ENCODE results near the gene SASH1.
A peak's percentile ranks its signal among the peaks of the same experiment; 100 is the strongest.
"Not testable (repeated sequence)": the region's sequence is repeated elsewhere in the genome, so short reads cannot be mapped to it uniquely, and the experiment has no call there.

Gene SASH1

DNA sequence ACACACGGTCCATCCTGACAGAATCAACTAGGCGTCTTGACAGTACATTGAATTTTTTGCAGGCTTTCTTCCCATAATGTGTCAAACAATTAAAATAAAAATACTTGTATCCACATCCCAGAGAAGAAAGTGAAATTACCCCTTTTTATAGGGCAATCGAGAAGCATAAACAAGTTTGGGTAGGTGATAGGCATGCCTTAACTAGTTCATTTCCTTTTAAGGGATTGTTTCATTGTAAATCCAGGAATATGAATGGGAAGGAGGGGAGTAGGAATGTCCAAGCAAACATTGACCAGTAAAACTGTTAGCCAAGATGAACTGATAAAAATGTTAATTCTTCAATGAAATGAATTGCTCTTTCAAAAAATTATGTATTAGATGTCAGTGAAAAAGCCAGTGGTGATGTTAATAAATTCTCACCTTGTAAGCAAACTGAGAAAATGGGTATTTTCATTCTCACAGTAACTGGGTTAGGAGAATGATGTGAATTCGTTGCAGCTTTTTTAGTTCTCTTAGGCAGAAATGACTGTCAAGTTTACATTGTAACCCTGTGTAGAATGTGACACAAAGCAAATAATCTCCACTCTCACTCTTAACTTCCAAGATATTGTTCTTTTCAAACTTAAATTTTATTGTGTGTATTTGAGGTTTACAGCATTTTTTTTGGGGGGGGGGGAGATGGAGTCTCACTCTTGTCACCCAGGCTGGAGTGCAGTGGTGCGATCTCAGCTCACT, 31.6 kb downstream of the SASH1 start:
- ChIA-PET POLR2A (ENCODE audit: low non-redundant PET) (no interaction called here), CTCF (no interaction called here)
- peak; percentile 52 for DNase-seq (ENCODE audit: low spot score)
- H3K27ac ChIP-seq = peak overlapping the region; percentile 62
- TF ChIP-seq, protein P1, sequence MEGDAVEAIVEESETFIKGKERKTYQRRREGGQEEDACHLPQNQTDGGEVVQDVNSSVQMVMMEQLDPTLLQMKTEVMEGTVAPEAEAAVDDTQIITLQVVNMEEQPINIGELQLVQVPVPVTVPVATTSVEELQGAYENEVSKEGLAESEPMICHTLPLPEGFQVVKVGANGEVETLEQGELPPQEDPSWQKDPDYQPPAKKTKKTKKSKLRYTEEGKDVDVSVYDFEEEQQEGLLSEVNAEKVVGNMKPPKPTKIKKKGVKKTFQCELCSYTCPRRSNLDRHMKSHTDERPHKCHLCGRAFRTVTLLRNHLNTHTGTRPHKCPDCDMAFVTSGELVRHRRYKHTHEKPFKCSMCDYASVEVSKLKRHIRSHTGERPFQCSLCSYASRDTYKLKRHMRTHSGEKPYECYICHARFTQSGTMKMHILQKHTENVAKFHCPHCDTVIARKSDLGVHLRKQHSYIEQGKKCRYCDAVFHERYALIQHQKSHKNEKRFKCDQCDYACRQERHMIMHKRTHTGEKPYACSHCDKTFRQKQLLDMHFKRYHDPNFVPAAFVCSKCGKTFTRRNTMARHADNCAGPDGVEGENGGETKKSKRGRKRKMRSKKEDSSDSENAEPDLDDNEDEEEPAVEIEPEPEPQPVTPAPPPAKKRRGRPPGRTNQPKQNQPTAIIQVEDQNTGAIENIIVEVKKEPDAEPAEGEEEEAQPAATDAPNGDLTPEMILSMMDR (conservative IDR thresholded peaks at IDR 0.05; ENCODE audit: low read depth) = no peak

DNA sequence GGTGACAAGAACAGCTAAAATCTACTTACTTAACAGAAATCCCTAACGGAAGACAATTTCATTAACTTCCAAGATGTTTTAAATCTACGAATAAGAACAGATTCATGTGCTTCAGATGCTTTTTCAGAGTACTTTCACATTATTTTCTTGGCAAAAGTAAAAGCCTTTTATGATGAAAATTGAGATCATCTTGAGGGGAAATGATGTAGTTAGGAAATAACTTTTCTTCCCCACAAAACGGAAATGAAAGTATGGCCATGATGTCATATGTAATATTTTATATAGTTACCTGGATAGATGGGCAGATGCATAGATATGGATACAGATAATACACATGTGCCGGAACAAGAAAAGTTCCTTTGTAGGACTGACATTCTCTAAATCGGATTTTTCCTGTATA, 32.8 kb downstream of the SASH1 start:
- no peak for DNase-seq (ENCODE audit: low spot score)
- TF ChIP-seq, protein P1 (conservative IDR thresholded peaks at IDR 0.05; ENCODE audit: low read depth) = no peak
- H3K27ac ChIP-seq = no peak overlapping the region
- ChIA-PET POLR2A (ENCODE audit: low non-redundant PET) (no interaction called here), CTCF (no interaction called here)

GRCh38 chr6:148379481-148379880, 36.8 kb downstream of the SASH1 start:
- TF ChIP-seq, protein P1 (conservative IDR thresholded peaks at IDR 0.05; ENCODE audit: low read depth) = no peak
- ChIA-PET POLR2A (ENCODE audit: low non-redundant PET) (no interaction called here), CTCF (interaction anchor here (0.9 kb wide), 1 partner anchor 112 kb away, joined by 3 read pairs; no protein-coding TSS in a partner anchor)
- DNase-seq (ENCODE audit: low spot score) = no peak
- H3K27ac ChIP-seq = no peak overlapping the region

DNA sequence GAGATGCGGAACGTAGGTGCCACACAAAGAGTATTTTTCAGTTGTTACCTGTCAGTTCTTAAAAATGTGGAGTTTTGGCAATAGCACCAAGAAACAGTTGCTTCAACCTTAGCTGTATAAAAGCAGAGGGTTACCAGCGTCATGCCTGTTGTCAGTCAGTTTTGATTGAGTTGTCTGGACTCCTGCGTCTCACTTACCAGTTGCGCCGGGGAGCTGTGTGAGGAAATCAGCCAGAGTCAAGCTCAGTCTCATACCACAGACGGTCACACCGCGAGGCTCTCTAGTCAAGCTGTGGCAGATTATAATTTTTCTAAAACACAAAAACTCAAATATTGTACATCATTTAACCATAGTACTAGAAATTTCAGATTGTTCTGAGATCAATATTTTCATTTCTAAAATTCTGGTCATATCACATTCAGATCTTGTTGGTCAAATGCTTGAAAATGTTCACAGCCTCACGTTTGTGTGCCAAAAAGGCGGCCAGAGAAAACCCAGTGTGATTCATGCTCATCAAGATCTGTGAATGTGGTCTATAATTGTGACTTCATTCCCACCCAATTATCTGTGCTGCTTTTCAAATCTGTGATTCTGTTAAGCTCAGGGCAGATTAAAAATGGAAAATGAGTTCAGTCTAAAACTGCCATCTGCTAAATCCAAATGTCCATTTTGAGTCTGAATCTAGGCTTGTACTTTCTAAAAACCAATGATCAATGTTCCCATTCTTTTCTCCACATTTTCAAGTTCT, 37.5 kb downstream of the SASH1 start:
- ChIA-PET POLR2A (ENCODE audit: low non-redundant PET) (no interaction called here), CTCF (no interaction called here)
- TF ChIP-seq, protein P1 (conservative IDR thresholded peaks at IDR 0.05; ENCODE audit: low read depth) = no peak
- no peak overlapping the region for H3K27ac ChIP-seq
- DNase-seq (ENCODE audit: low spot score) = no peak

DNA sequence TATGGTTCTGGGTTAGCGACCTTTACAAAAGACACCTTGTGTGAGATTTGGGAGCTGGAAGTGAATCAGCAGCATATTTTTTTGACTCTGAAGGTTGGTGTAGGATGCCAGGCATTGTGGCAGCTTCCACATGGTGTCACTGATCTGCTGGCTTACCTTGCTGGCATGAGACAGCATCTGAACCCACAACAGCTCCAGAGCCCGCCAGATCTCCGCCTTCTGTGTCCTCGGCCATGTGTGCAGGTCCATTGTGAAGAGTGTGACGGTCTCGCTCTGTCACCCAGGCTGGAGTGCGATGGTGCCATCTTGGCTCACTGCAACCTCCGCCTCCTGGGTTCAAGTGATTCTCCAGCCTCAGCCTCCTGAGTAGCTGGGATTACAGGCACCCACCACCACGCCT, 39.4 kb downstream of the SASH1 start:
- peak overlapping the region; percentile 16; the same call in 1 of the 2 replicates for H3K27ac ChIP-seq
- POLR2A ChIA-PET (ENCODE audit: low non-redundant PET); DNase-seq (ENCODE audit: low spot score); CTCF ChIA-PET: not testable (repeated sequence)

DNA sequence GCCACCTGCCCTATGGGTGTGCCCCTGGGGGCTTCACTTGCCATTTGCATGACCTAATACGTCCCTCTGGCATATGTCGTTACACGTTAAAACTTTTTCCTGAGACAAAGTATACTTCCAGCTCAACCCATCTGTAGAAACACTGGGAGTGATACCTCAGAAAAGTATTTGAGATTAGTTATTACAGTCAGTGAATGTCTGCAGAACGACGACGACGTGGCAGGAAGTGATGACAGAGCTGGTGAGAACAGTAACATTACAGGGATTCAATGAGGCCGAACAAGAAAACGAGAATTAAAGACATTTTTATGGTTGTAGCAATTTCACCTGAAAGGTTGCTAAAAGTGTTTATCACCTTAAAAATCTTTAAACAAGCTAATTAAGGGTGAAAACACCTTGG, 40.2 kb downstream of the SASH1 start:
- TF ChIP-seq, protein P1 (conservative IDR thresholded peaks at IDR 0.05; ENCODE audit: low read depth) = no peak
- CTCF ChIA-PET = no interaction called here
- no peak for DNase-seq (ENCODE audit: low spot score)
- H3K27ac ChIP-seq = no peak overlapping the region
- POLR2A ChIA-PET (ENCODE audit: low non-redundant PET) = no interaction called here

Data from RWPE1 (cell line).